K562 (cell line): Measurements from ENCODE around the gene EFCAB8. TPM values are rescaled to one million over a fixed set of nuclear protein-coding genes. Genes with fewer than 3 reads are reported as not detected.

Source experiments
- ATAC-seq: fragments of 200-7000 bp; cut with Tn5 transposase; 3 replicates; pipeline ENCODE4 v1.9.1; 2020; ENCODE audit warnings: moderate library complexity
- BruUV-seq: library from RNA; stranded (reverse); fragments of 400-500 nt; replicated peaks from 2 replicates; lab custom pipeline; 2021; lab: Mats Ljungman, UMichigan
- CTCF ChIA-PET: fragments of 300-600 bp; formaldehyde crosslinking; extraction: SDS; loops from one replicate; lab custom pipeline; 2021; ENCODE audit warnings: low intra/inter-chr PET ratio; lab: Yijun Ruan, JAX
- POLR2A ChIA-PET: fragments of 300-600, 350-650 bp; sonication (Branson Sonifier 250); formaldehyde crosslinking; extraction: SDS; loops from one replicate; lab custom pipeline; 2021; ENCODE audit warnings: antibody characterized with exemption, inconsistent platforms; lab: Yijun Ruan, JAX
- DNase-seq, 4 experiments: peaks; one replicate each; pipeline versions ENCODE4 v3.0.0 to v3.0.0-alpha.2; 2011 to 2018; ENCODE audit warnings: low spot score in 3 of 4, mixed read lengths in 3 of 4; ENCODE audit errors: extremely low read depth in 1 of 4
- FAIRE-seq: peaks from 2 replicates; lab custom pipeline; 2011; peaks lifted over from hg19 to GRCh38; lab: Jason Lieb, UNC
- H2AFZ ChIP-seq: 2 replicates; pipeline ENCODE4 v1.6.0; 2011; ENCODE audit warnings: low read depth, low read length, control low read depth, inconsistent platforms
- H3K27ac ChIP-seq: fragments of 200-600 bp; 3 replicates; pipeline ENCODE4 v1.8.0; 2011; ENCODE audit warnings: low read depth, mild to moderate bottlenecking, control low read depth, inconsistent platforms, low read length, moderate library complexity, mixed read lengths; ENCODE audit errors: extremely low read depth
- H3K27me3 ChIP-seq, 2 experiments: fragments of 300-600 bp in 1 of 2; 2 replicates in 1 of 2; 3 replicates in 1 of 2; pipeline versions ENCODE4 v1.6.0 to v1.8.0; 2011; ENCODE audit warnings: inconsistent platforms in 2 of 2, low read length in 2 of 2, mild to moderate bottlenecking in 1 of 2, mixed read lengths in 1 of 2, moderate library complexity in 1 of 2; ENCODE audit not compliant: control insufficient read depth in 2 of 2, insufficient read depth in 2 of 2
- H3K36me3 ChIP-seq: fragments of 300-600 bp; 3 replicates; pipeline ENCODE4 v1.8.0; 2011; ENCODE audit warnings: mild to moderate bottlenecking, low read length, inconsistent platforms; ENCODE audit not compliant: control insufficient read depth, insufficient read depth
- H3K4me1 ChIP-seq, 2 experiments: fragments of 200-600 bp in 1 of 2; replicated peaks in 1 of 2; 2 replicates in 1 of 2; 3 replicates in 1 of 2; pipeline versions ENCODE4 v1.5.1 to v1.8.0; 2011; ENCODE audit warnings: inconsistent platforms in 2 of 2, low read length in 2 of 2, mild to moderate bottlenecking in 1 of 2, mixed read lengths in 1 of 2, moderate library complexity in 1 of 2; ENCODE audit not compliant: control insufficient read depth in 2 of 2, insufficient read depth in 2 of 2
- H3K4me2 ChIP-seq: 2 replicates; pipeline ENCODE4 v1.6.1; 2011; ENCODE audit warnings: low read length, control low read depth, inconsistent platforms, mixed read lengths; ENCODE audit not compliant: insufficient read depth
- H3K4me3 ChIP-seq: fragments of 200-600 bp; sonication (generic), shearing (Covaris generic); 2 replicates; pipeline ENCODE4 v1.5.1; 2016; ENCODE audit warnings: control low read depth, inconsistent platforms
- H3K79me2 ChIP-seq: fragments of 200-600 bp; 3 replicates; pipeline ENCODE4 v1.8.0; 2011; ENCODE audit warnings: low read length, inconsistent platforms; ENCODE audit not compliant: control insufficient read depth, insufficient read depth
- H3K9ac ChIP-seq, 2 experiments: 2 replicates each; pipeline versions ENCODE4 v1.6.0 to v1.6.1; 2011; ENCODE audit warnings: low read depth in 2 of 2, low read length in 2 of 2, control low read depth in 1 of 2, inconsistent platforms in 1 of 2, mild to moderate bottlenecking in 1 of 2, mixed read lengths in 1 of 2; ENCODE audit not compliant: insufficient read depth in 1 of 2
- H3K9me1 ChIP-seq: one replicate; pipeline ENCODE4 v1.6.0; 2011; ENCODE audit warnings: inconsistent platforms, mild to moderate bottlenecking, low read length, moderate library complexity; ENCODE audit not compliant: control insufficient read depth, insufficient read depth
- H3K9me3 ChIP-seq: replicated peaks from 2 replicates; pipeline ENCODE4 v1.5.1; 2011; ENCODE audit warnings: low read depth, low read length, inconsistent platforms; ENCODE audit not compliant: control insufficient read depth, insufficient read depth
- H4K20me1 ChIP-seq: replicated peaks from 2 replicates; pipeline ENCODE4 v1.6.1; 2011; ENCODE audit warnings: low read length, inconsistent platforms, mixed read lengths; ENCODE audit not compliant: control insufficient read depth, insufficient read depth
- ARNT ChIP-seq, 2 experiments: fragments of 450-650 bp; IDR thresholded peaks; 2 replicates each; pipeline ENCODE4 v1.6.1; 2016; ENCODE audit warnings: mild to moderate bottlenecking in 1 of 2
- CSDE1 ChIP-seq, 2 experiments: fragments of 450-650 bp; IDR thresholded peaks; 2 replicates each; pipeline ENCODE4 v1.6.1; 2016; ENCODE audit warnings: mild to moderate bottlenecking in 1 of 2
- ETS2 ChIP-seq: IDR thresholded peaks from 2 replicates; pipeline ENCODE4 v1.6.1; 2016; ENCODE audit warnings: borderline replicate concordance, missing genetic modification characterization, mild to moderate bottlenecking, moderate library complexity, missing compliant biosample characterization; ENCODE audit not compliant: poor library complexity, severe bottlenecking
- FOXP1 ChIP-seq: sonication (generic); formaldehyde crosslinking; IDR thresholded peaks from 2 replicates; pipeline ENCODE4 v1.8.0; 2022; ENCODE audit warnings: mild to moderate bottlenecking, missing genetic modification reagents
- NBN ChIP-seq: fragments of 450-650 bp; IDR thresholded peaks from 2 replicates; pipeline ENCODE4 v1.6.1; 2016; ENCODE audit warnings: low read depth, mild to moderate bottlenecking
- NELFE ChIP-seq: IDR thresholded peaks from 2 replicates; pipeline ENCODE4 v1.6.1; 2011; ENCODE audit warnings: mild to moderate bottlenecking; ENCODE audit not compliant: insufficient read depth, insufficient read length
- PHB ChIP-seq: fragments of 250-450 bp; sonication (Bioruptor Pico); IDR thresholded peaks from 2 replicates; pipeline ENCODE4 v1.5.0; 2021
- RCOR1 ChIP-seq, 2 experiments: IDR thresholded peaks; 2 replicates each; pipeline ENCODE4 v1.6.1; 2012; ENCODE audit warnings: low read depth in 2 of 2, low read length in 2 of 2, borderline replicate concordance in 1 of 2, improper control_type of control experiment in 1 of 2
- RUNX1 ChIP-seq: sonication (generic); IDR thresholded peaks from 2 replicates; pipeline ENCODE4 v1.6.1; 2016; ENCODE audit warnings: antibody characterized with exemption, low read depth
- SMAD4 ChIP-seq: fragments of 250-450 bp; sonication (Bioruptor Pico); conservative IDR thresholded peaks from 2 replicates; pipeline ENCODE4 v1.8.0; 2021; ENCODE audit warnings: inconsistent platforms, mild to moderate bottlenecking, moderate library complexity
- SRSF1 ChIP-seq: fragments of 200-400 bp; formaldehyde crosslinking; IDR thresholded peaks from 2 replicates; pipeline ENCODE4 v1.6.1; 2017; ENCODE audit warnings: mild to moderate bottlenecking, low read depth, low read length, moderate library complexity
- TEAD2 ChIP-seq: fragments of 450-650 bp; IDR thresholded peaks from 2 replicates; pipeline ENCODE4 v1.6.1; 2016; ENCODE audit warnings: missing genetic modification characterization, control low read depth, missing compliant biosample characterization
- ZFP36 ChIP-seq: fragments of 150-350 bp; IDR thresholded peaks from 2 replicates; pipeline ENCODE4 v1.6.1; 2018; ENCODE audit warnings: low read length, low read depth; ENCODE audit not compliant: partially characterized antibody
- ZNF589 ChIP-seq: fragments of 200-800 bp; sonication (Bioruptor generic); IDR thresholded peaks from 2 replicates; pipeline ENCODE4 v1.6.1; 2016; ENCODE audit warnings: low read depth, missing genetic modification characterization, missing compliant biosample characterization
- WGBS: fragments of 100-300 bp; shearing (Covaris generic); methylation state at CpG from one replicate; pipeline ENCODE4 v1.1.6; 2016; ENCODE audit warnings: low coverage, mixed read lengths; ENCODE audit not compliant: insufficient coverage; ENCODE audit errors: missing lambda C conversion rate; 5-methylcytosine and 5-hydroxymethylcytosine counted together
- in situ Hi-C: fragments of 300-500 bp; cut with MboI; formaldehyde crosslinking; loops from 4 replicates; pipeline ENCODE4 v1.15.0; 2018; ENCODE audit warnings: inconsistent platforms, mixed read lengths
- intact Hi-C: fragments of 100-400 bp; cut with micrococcal nuclease; formaldehyde crosslinking; loops from 2 replicates; pipeline ENCODE4 v1.14.2; 2022
- polyA plus RNA-seq, 8 experiments: library from polyadenylated mRNA; depleted of rRNA in 4 of 8; stranded (reverse) in 5 of 8; unstranded in 3 of 8; fragments of >200 nt; fragmentation: Nextera tagmentation in 2 of 8; fragmentation: Illumina TruSeq in 1 of 8; extraction: Ambion mirVana in 2 of 8; extraction: Trizol in 1 of 8; gene quantifications; 2 replicates each; pipeline versions ENCODE4 v1.2.1 to v1.2.3, GENCODE V29; 2011 to 2014; ENCODE audit warnings: inconsistent platforms in 1 of 8, missing spikeins in 1 of 8
- total RNA-seq, 7 experiments: library from RNA; depleted of rRNA in 6 of 7; stranded (reverse); fragments of >200 nt in 6 of 7; fragmentation: Illumina TruSeq in 2 of 7; extraction: Trizol in 2 of 7; gene quantifications; 2 replicates each; pipeline versions ENCODE4 v1.2.1 to v1.2.3, GENCODE V29; 2011 to 2021; ENCODE audit warnings: low replicate concordance in 1 of 7
- TF ChIP-seq, protein P1 (sequence below): fragments of 250-450 bp; sonication (Bioruptor Pico); IDR thresholded peaks from 2 replicates; pipeline ENCODE4 v1.4.0; 2020; ENCODE audit warnings: borderline replicate concordance
- TF ChIP-seq, protein P2 (sequence below): fragments of 250-450 bp; sonication (Bioruptor Pico); IDR thresholded peaks from 2 replicates; pipeline ENCODE4 v1.9.0; 2021; ENCODE audit warnings: mild to moderate bottlenecking, inconsistent platforms
- TF ChIP-seq, protein P3 (sequence below): fragments of 450-650 bp; formaldehyde crosslinking; IDR thresholded peaks from 2 replicates; pipeline ENCODE4 v1.4.0; 2022; ENCODE audit warnings: missing genetic modification characterization

EFCAB8 gene
- total and polyA plus RNA-seq, 9 of the 15 experiments (the other 6 are each of a cell fraction or from before 2014, with no cell fraction given): 0.03 to 0.18 (median 0.11) TPM; not detected in 6

DNA sequence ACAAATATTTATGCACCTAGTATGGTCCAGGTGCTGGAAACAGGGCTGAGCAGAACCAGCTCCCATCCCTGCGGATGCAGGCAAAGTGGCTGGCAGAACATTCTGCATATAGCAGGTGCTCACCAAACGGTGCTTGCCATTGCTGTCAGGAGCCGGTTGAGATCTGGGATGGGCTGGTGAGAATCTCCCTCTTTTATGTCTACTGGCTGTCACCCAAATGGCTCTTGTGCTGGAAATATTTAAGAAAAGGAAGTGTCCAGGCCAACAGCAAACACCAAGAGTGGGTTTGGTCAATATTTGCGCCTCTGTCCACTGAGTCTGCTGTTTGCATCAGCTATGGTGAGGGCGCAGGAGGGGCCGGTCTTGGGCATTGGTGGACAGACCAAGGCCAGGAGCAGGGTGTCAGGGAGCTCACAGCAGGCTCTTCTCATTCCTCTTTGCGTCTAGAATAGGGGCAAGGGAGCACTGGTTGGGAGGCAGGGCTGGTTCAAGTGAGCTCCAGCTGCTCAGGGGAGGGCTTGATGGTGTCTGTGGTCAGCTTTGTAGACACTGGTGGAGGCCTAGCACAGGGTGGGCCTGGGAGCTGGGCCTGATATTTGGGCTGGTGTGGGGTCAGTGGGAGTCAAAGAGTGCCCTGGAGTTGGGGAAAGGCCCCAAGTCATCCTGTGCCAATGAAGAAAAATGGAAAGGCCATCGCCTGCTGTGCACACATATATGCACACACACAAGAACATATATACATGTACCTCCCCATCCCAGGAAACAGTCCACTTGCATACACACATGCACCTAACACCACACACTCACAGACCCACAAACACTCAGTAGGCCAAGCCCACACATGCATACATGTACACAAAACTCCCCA lies 147.4 kb downstream of the EFCAB8 start:
- Histone ChIP-seq H3K27me3 (peaks cover 5 to 46% of the 10 kb centered on the region in 2 experiments; a peak in 3 of 5 replicates), H3K79me2 (no peaks in the 10 kb centered on the region), H3K4me3 (no peak overlapping the region), H3K9ac (no peak overlapping the region), H3K9me1 (no peaks in the 10 kb centered on the region), H2AFZ (no peak overlapping the region), H3K36me3 (no peaks in the 10 kb centered on the region), H3K4me2 (no peak overlapping the region), H3K27ac (no peak overlapping the region), H4K20me1 (no peaks in the 10 kb centered on the region), H3K4me1 (no peaks in the 10 kb centered on the region; a peak in 1 of 5 replicates), H3K9me3 (peaks cover 4% of the 10 kb centered on the region)
- FAIRE-seq (no peak), DNase-seq (no peak), ATAC-seq (no peak)
- ChIA-PET POLR2A (interaction anchor here (0.5 to 1.0 kb wide), 2 partner anchors 10 to 96 kb away, joined by 3 read pairs; no protein-coding TSS in a partner anchor), CTCF (no interaction called here)
- in situ Hi-C loops (no loop called here), intact Hi-C loops (loop anchor here (2.0 kb wide), 1 partner anchor 103 kb away; no protein-coding TSS in a partner anchor)
- no TSS peak for BruUV-seq
- WGBS: 0% methylated on average over 8 of the region's 8 CpGs
- TF ChIP-seq, protein P1, sequence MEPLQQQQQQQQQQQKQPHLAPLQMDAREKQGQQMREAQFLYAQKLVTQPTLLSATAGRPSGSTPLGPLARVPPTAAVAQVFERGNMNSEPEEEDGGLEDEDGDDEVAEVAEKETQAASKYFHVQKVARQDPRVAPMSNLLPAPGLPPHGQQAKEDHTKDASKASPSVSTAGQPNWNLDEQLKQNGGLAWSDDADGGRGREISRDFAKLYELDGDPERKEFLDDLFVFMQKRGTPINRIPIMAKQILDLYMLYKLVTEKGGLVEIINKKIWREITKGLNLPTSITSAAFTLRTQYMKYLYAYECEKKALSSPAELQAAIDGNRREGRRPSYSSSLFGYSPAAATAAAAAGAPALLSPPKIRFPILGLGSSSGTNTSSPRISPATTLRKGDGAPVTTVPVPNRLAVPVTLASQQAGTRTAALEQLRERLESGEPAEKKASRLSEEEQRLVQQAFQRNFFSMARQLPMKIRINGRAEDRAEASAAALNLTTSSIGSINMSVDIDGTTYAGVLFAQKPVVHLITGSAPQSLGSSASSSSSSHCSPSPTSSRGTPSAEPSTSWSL (CRISPR knock-in tag): no peak
- TF ChIP-seq RCOR1 (IDR thresholded peaks at IDR 0.05; ENCODE audit: borderline replicate concordance in 1 of 2, low read depth in 2 of 2, low read length in 2 of 2) (no peak), CSDE1 (IDR thresholded peaks at IDR 0.05) (no peak), RUNX1 (no peak), ARNT (IDR thresholded peaks at IDR 0.05) (no peak), PHB (no peak), NBN (no peak), TEAD2 (tag) (no peak), NELFE (no peak), ETS2 (tag) (no peak), FOXP1 (no peak), SMAD4 (CRISPR knock-in tag) (no peak), ZNF589 (CRISPR knock-in tag) (no peak), SRSF1 (no peak), ZFP36 (no peak)
- TF ChIP-seq, protein P2, sequence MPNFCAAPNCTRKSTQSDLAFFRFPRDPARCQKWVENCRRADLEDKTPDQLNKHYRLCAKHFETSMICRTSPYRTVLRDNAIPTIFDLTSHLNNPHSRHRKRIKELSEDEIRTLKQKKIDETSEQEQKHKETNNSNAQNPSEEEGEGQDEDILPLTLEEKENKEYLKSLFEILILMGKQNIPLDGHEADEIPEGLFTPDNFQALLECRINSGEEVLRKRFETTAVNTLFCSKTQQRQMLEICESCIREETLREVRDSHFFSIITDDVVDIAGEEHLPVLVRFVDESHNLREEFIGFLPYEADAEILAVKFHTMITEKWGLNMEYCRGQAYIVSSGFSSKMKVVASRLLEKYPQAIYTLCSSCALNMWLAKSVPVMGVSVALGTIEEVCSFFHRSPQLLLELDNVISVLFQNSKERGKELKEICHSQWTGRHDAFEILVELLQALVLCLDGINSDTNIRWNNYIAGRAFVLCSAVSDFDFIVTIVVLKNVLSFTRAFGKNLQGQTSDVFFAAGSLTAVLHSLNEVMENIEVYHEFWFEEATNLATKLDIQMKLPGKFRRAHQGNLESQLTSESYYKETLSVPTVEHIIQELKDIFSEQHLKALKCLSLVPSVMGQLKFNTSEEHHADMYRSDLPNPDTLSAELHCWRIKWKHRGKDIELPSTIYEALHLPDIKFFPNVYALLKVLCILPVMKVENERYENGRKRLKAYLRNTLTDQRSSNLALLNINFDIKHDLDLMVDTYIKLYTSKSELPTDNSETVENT: no peak
- TF ChIP-seq, protein P3, sequence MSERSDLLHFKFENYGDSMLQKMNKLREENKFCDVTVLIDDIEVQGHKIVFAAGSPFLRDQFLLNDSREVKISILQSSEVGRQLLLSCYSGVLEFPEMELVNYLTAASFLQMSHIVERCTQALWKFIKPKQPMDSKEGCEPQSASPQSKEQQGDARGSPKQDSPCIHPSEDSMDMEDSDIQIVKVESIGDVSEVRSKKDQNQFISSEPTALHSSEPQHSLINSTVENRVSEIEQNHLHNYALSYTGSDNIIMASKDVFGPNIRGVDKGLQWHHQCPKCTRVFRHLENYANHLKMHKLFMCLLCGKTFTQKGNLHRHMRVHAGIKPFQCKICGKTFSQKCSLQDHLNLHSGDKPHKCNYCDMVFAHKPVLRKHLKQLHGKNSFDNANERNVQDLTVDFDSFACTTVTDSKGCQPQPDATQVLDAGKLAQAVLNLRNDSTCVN (CRISPR knock-in tag): no peak
